ENCODE data around the gene AHRR.

GRCh38 chr5:383621-384020 lies 62.1 kb downstream of the AHRR start:
- TF ChIP-seq CTCF (IDR thresholded peaks at IDR 0.05) (no peak), POLR2A (IDR thresholded peaks at IDR 0.05) (no peak)
